IMR-90 (cell line): ENCODE data around the gene SPPL3. TPM values are rescaled to one million over a fixed set of nuclear protein-coding genes. Genes with fewer than 3 reads are reported as not detected.
"Not testable (repeated sequence)": the region's sequence is repeated elsewhere in the genome, so short reads cannot be mapped to it uniquely, and the experiment has no call there.

Experiments used
- ATAC-seq: fragments of 200-7000 bp; cut with Tn5 transposase; 2 replicates; pipeline ENCODE4 v1.9.1; 2020; ENCODE audit warnings: low read depth, mild to moderate bottlenecking, moderate library complexity
- BruUV-seq: library from RNA; stranded (reverse); fragments of 400-500 nt; replicated peaks from 2 replicates; lab custom pipeline; 2021; lab: Mats Ljungman, UMichigan
- CTCF ChIA-PET: fragments of 300-600 bp; formaldehyde crosslinking; extraction: SDS; loops from one replicate; lab custom pipeline; 2021; ENCODE audit warnings: antibody characterized with exemption; lab: Yijun Ruan, JAX
- POLR2A ChIA-PET: fragments of 300-600 bp; sonication (Branson Sonifier 250); formaldehyde crosslinking; loops from one replicate; lab custom pipeline; 2022; ENCODE audit warnings: antibody characterized with exemption; ENCODE audit not compliant: unreplicated experiment; lab: Charles Lee
- DNase-seq: peaks from one replicate; pipeline ENCODE4 v3.0.0; 2013
- H2AFZ ChIP-seq: replicated peaks from 2 replicates; pipeline ENCODE3; 2013; ENCODE audit warnings: low read length, mild to moderate bottlenecking; ENCODE audit not compliant: poor library complexity
- H2AK5ac ChIP-seq: 2 replicates; pipeline ENCODE4 v1.6.1; 2013; ENCODE audit warnings: low read depth, low read length, inconsistent platforms
- H2AK9ac ChIP-seq: replicated peaks from 2 replicates; pipeline ENCODE3; 2013; ENCODE audit warnings: mild to moderate bottlenecking, low read depth, low read length, moderate library complexity; ENCODE audit not compliant: poor library complexity
- H2BK120ac ChIP-seq: 2 replicates; pipeline ENCODE4 v1.6.1; 2013; ENCODE audit warnings: low read depth, low read length, inconsistent platforms
- H2BK15ac ChIP-seq: 3 replicates; pipeline ENCODE4 v1.6.1; 2013; ENCODE audit warnings: low read depth, low read length, inconsistent platforms
- H2BK20ac ChIP-seq: 2 replicates; pipeline ENCODE4 v1.6.1; 2013; ENCODE audit warnings: low read depth, mild to moderate bottlenecking, inconsistent platforms, low read length, moderate library complexity
- H2BK5ac ChIP-seq: 2 replicates; pipeline ENCODE4 v1.6.1; 2013; ENCODE audit warnings: mild to moderate bottlenecking, low read depth, low read length, inconsistent platforms; ENCODE audit not compliant: poor library complexity, severe bottlenecking
- H3K14ac ChIP-seq: replicated peaks from 2 replicates; pipeline ENCODE4 v1.6.1; 2013; ENCODE audit warnings: low read depth, low read length, inconsistent platforms
- H3K18ac ChIP-seq: 2 replicates; pipeline ENCODE4 v1.6.1; 2013; ENCODE audit warnings: low read depth, low read length, control low read depth
- H3K23ac ChIP-seq: 2 replicates; pipeline ENCODE4 v1.6.1; 2013; ENCODE audit warnings: low read depth, low read length, inconsistent platforms
- H3K27ac ChIP-seq: 2 replicates; pipeline ENCODE4 v1.5.1; 2013; ENCODE audit warnings: mild to moderate bottlenecking, control low read depth, low read length; ENCODE audit not compliant: insufficient read depth
- H3K27me3 ChIP-seq: 2 replicates; pipeline ENCODE4 v1.6.1; 2013; ENCODE audit warnings: low read length; ENCODE audit not compliant: control insufficient read depth, insufficient read depth
- H3K36me3 ChIP-seq: 2 replicates; pipeline ENCODE4 v1.6.1; 2013; ENCODE audit warnings: low read length, mixed read lengths; ENCODE audit not compliant: control insufficient read depth, insufficient read depth
- H3K4ac ChIP-seq: 2 replicates; pipeline ENCODE4 v1.6.1; 2013; ENCODE audit warnings: low read depth, low read length, inconsistent platforms
- H3K4me1 ChIP-seq: 2 replicates; pipeline ENCODE4 v1.6.1; 2013; ENCODE audit warnings: low read length, mixed read lengths; ENCODE audit not compliant: control insufficient read depth, insufficient read depth
- H3K4me2 ChIP-seq: 2 replicates; pipeline ENCODE4 v1.6.1; 2013; ENCODE audit warnings: low read depth, mild to moderate bottlenecking, control low read depth, low read length, moderate library complexity
- H3K4me3 ChIP-seq: 2 replicates; pipeline ENCODE4 v1.5.1; 2013; ENCODE audit warnings: low read depth, mild to moderate bottlenecking, control low read depth, low read length, moderate library complexity; ENCODE audit not compliant: insufficient read depth
- H3K56ac ChIP-seq: 2 replicates; pipeline ENCODE4 v1.6.1; 2013; ENCODE audit warnings: low read length, inconsistent platforms; ENCODE audit not compliant: insufficient read depth; ENCODE audit errors: extremely low read depth
- H3K79me1 ChIP-seq, 2 experiments: 2 replicates each; pipeline ENCODE4 v1.6.1; 2013; ENCODE audit warnings: low read length in 2 of 2, inconsistent platforms in 1 of 2, low read depth in 1 of 2
- H3K9ac ChIP-seq: 2 replicates; pipeline ENCODE4 v1.6.1; 2013; ENCODE audit warnings: low read depth, low read length, control low read depth
- H3K9me1 ChIP-seq: 2 replicates; pipeline ENCODE4 v1.6.1; 2013; ENCODE audit warnings: low read length, inconsistent platforms; ENCODE audit not compliant: insufficient read depth
- H3K9me3 ChIP-seq: 2 replicates; pipeline ENCODE4 v1.6.1; 2013; ENCODE audit warnings: low read length; ENCODE audit not compliant: control insufficient read depth, insufficient read depth
- H4K20me1 ChIP-seq: 2 replicates; pipeline ENCODE4 v1.6.1; 2013; ENCODE audit warnings: low read length, inconsistent platforms; ENCODE audit not compliant: insufficient read depth
- H4K5ac ChIP-seq: 2 replicates; pipeline ENCODE4 v1.6.1; 2013; ENCODE audit warnings: mild to moderate bottlenecking, low read depth, low read length, control low read depth
- H4K8ac ChIP-seq, 2 experiments: 2 replicates each; pipeline ENCODE4 v1.6.1; 2013; ENCODE audit warnings: low read depth in 2 of 2, low read length in 2 of 2, control low read depth in 1 of 2, inconsistent platforms in 1 of 2
- H4K91ac ChIP-seq: 2 replicates; pipeline ENCODE4 v1.6.1; 2013; ENCODE audit warnings: low read depth, low read length, inconsistent platforms; ENCODE audit not compliant: insufficient read depth
- WGBS, 2 experiments: methylation state at CpG; one replicate each; pipeline versions ENCODE4 v1.1.5 to v1.1.7; 2013; ENCODE audit warnings: missing lambda C conversion rate in 2 of 2; ENCODE audit not compliant: insufficient read length in 1 of 2; ENCODE audit errors: extremely low coverage in 2 of 2; 5-methylcytosine and 5-hydroxymethylcytosine counted together
- dilution Hi-C: fragments of 300-500 bp; cut with HindIII; formaldehyde crosslinking; loops from one replicate; pipeline ENCODE4 v1.14.3; 2018; ENCODE audit warnings: low sequenced_read_pairs; ENCODE audit not compliant: unreplicated experiment
- in situ Hi-C: fragments of 300-500 bp; cut with MboI; formaldehyde crosslinking; loops from 3 replicates; pipeline ENCODE4 v1.14.3; 2019; ENCODE audit warnings: low sequenced_read_pairs, inconsistent platforms, mixed read lengths
- intact Hi-C: fragments of 100-400 bp; cut with micrococcal nuclease; formaldehyde crosslinking; loops from 2 replicates; pipeline ENCODE4 v1.10.0; 2022
- polyA plus RNA-seq, 3 experiments: library from polyadenylated mRNA; depleted of rRNA; stranded (reverse); fragments of >200 nt; gene quantifications; 2 replicates each; pipeline ENCODE4 v1.2.3, GENCODE V29; 2012; ENCODE audit warnings: low replicate concordance in 1 of 3
- total RNA-seq: library from RNA; depleted of rRNA; stranded (reverse); fragments of >200 nt; gene quantifications from 2 replicates; pipeline ENCODE4 v1.2.3, GENCODE V29; 2012

The SPPL3 gene
- total and polyA plus RNA-seq, 2 of the 4 experiments (the other 2 are of a cell fraction): 1.6 to 18.0 TPM

DNA sequence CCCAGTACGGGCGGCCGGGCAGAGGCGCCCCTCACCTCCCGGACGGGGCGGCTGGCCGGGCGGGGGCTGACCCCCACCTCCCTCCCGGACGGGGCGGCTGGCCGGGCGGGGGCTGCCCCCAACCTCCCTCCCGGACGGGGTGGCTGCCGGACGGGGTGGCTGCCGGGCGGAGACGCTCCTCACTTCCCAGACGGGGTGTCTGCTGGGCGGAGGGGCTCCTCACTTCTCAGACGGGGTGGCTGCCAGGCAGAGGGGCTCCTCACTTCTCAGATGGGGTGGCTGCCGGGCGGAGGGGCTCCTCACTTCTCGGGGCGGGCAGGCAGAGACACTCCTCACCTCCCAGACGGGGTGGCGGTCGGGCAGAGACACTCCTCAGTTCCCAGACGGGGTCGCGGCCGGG, 172.0 kb downstream of the SPPL3 start:
- POLR2A ChIA-PET, H4K91ac ChIP-seq, H3K27ac ChIP-seq, H2AK5ac ChIP-seq, H4K5ac ChIP-seq, BruUV-seq, H3K9me3 ChIP-seq, H3K56ac ChIP-seq, H3K4me1 ChIP-seq, H3K79me1 ChIP-seq, in situ Hi-C loops, H4K20me1 ChIP-seq, H2BK120ac ChIP-seq, H2BK20ac ChIP-seq, H2BK15ac ChIP-seq, ATAC-seq, H4K8ac ChIP-seq, H3K36me3 ChIP-seq, H3K4ac ChIP-seq, H2AK9ac ChIP-seq, H3K27me3 ChIP-seq, H3K14ac ChIP-seq, CTCF ChIA-PET, DNase-seq, H3K18ac ChIP-seq, H3K9me1 ChIP-seq, H3K9ac ChIP-seq, H3K4me2 ChIP-seq, dilution Hi-C loops, intact Hi-C loops, H2AFZ ChIP-seq, H2BK5ac ChIP-seq, H3K4me3 ChIP-seq, H3K23ac ChIP-seq: not testable (repeated sequence)
- 83% methylated on average over 3 of the region's 35 CpGs; no CpG with 5 or more reads in 1 of the 2 experiments for WGBS, 2 experiments
